GM10266 (cell line): ENCODE data around the gene ADAMTS7.
"Not testable (repeated sequence)": the region's sequence is repeated elsewhere in the genome, so short reads cannot be mapped to it uniquely, and the experiment has no call there.

Experiments used
- DNase-seq: peaks from one replicate; pipeline ENCODE4 v3.0.0; 2012; ENCODE audit errors: extremely low spot score
- TF ChIP-seq, protein P1 (sequence below): IDR thresholded peaks from 2 replicates; pipeline ENCODE4 v1.5.1; 2012; ENCODE audit warnings: mild to moderate bottlenecking, low read depth; ENCODE audit not compliant: control insufficient read depth, insufficient read depth; ENCODE audit errors: missing control alignments

Gene ADAMTS7

GRCh38 chr15:78791357-78791756 is 19.9 kb downstream of the ADAMTS7 start:
- TF ChIP-seq, protein P1, sequence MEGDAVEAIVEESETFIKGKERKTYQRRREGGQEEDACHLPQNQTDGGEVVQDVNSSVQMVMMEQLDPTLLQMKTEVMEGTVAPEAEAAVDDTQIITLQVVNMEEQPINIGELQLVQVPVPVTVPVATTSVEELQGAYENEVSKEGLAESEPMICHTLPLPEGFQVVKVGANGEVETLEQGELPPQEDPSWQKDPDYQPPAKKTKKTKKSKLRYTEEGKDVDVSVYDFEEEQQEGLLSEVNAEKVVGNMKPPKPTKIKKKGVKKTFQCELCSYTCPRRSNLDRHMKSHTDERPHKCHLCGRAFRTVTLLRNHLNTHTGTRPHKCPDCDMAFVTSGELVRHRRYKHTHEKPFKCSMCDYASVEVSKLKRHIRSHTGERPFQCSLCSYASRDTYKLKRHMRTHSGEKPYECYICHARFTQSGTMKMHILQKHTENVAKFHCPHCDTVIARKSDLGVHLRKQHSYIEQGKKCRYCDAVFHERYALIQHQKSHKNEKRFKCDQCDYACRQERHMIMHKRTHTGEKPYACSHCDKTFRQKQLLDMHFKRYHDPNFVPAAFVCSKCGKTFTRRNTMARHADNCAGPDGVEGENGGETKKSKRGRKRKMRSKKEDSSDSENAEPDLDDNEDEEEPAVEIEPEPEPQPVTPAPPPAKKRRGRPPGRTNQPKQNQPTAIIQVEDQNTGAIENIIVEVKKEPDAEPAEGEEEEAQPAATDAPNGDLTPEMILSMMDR: no peak
- no peak for DNase-seq

DNA sequence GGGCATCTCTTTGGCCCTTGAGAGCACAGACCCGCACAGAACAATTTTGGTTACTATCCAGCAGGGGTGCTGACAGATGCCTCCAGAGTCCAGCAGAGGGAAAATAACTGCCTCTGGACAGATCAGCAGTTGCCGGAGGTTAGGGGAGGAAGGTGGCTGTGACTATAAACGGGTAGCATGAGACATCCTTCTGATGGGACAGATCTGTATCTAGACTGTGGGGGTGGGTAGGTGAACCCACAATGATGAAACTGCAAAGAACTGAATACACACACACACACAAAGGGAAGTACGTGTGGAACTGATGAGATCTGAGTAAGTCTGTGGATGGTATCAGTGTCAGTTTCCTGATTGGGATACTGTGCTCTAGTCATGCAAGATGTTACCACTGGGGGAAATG is 21.2 kb downstream of the ADAMTS7 start:
- no peak for DNase-seq
- TF ChIP-seq, protein P1: no peak

DNA sequence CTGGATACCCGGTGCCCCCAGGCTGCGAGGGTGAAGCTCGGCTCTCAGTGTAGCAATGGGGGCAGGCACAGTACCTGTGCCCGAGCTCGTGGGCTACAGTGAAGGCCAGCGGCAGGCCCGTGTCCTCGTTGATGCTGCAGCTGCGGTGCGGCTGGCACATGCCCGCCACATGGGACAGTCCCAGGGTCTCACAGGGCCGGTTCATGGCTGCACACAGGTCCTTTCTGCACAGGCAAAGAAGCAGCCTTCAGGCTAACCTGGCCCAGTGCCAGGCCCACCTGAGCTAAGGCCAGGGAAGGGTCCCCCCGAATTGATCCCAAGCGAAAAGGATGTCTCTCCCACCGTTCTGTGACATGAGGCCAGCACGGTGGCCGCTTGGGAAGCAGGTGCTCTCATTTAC is 21.6 kb downstream of the ADAMTS7 start:
- TF ChIP-seq, protein P1: no peak
- no peak for DNase-seq

- TF ChIP-seq, protein P1: no peak
- no peak for DNase-seq
These were observed 23.1 kb downstream of the ADAMTS7 start for GRCh38 chr15:78788016-78788660.

DNA sequence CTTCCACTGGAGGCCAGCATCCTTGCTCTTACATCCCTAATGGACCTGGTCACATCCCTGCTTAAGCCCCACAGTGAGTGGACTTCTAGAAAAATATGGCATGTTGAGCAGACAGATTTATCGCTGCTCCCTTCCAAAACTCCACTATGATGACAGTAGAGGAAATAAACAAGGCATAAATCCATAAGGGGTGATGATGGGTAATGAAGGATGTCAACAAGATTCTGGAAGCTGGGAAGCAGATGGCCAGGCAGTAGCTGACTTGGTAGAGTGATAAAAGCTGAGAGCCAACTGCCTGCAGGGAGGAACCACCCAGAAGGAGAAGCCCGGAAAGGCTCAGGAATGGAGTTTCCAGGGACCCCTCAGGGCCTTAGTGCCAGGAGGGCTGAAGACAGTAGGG is 28.9 kb downstream of the ADAMTS7 start:
- not testable (repeated sequence) for DNase-seq

GRCh38 chr15:78781381-78781780 is 29.9 kb downstream of the ADAMTS7 start:
- not testable (repeated sequence) for DNase-seq

GRCh38 chr15:78779975-78780374 is 31.3 kb downstream of the ADAMTS7 start:
- DNase-seq: not testable (repeated sequence)

DNA sequence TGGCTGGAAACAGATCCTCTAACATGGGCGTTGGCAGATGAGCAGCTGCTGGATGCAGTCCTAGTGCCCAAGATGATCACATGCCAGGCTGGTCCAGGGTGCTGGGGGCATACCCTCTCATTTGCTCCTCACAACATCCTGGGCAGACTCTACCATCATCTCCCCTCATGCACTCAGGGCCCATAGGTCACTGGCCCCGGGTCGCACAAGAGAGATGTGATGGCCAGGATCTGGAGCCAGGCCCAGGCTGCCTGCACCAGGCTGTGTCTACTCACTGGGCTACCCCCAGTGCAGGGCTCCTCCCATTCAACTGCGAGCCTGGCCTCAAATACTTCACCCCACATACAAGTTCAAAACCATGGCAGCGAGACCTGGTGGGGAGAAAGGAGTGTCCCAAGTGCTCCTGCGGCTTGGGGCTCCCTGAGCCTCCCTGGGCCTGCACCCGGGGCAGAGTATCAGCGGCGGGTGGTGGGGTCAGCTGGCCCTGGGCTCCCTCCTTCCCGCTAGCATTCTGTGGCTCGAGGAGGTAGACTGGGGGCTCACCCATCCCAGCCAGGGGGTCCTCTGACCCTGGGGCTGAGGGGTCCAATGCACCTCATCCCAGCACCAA is 32.0 kb downstream of the ADAMTS7 start:
- DNase-seq: not testable (repeated sequence)

DNA sequence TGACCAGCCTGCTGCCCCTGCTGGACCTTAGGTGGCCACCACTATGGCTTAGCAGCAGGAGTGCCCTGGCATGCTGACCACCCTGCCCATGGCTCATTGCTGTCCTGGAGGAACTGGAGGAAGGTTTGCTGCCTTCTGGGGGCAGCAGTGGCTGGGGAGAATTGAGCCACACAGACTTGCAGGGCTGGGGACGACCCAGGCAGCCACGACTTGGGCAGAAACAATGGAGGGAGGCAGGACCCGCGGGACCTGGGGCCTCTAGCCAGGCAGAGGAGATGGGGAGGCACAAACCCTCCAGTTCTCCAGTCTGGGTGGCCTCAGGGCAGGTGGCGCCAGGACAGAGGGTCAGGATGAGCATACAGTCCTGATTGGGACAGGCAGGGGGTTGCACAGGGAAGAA is 32.8 kb downstream of the ADAMTS7 start:
- TF ChIP-seq, protein P1: no peak
- no peak for DNase-seq

GRCh38 chr15:78777953-78778345 is 33.3 kb downstream of the ADAMTS7 start:
- DNase-seq: not testable (repeated sequence)

- not testable (repeated sequence) for DNase-seq
These were observed 33.8 kb downstream of the ADAMTS7 start for GRCh38 chr15:78777290-78777952.

DNA sequence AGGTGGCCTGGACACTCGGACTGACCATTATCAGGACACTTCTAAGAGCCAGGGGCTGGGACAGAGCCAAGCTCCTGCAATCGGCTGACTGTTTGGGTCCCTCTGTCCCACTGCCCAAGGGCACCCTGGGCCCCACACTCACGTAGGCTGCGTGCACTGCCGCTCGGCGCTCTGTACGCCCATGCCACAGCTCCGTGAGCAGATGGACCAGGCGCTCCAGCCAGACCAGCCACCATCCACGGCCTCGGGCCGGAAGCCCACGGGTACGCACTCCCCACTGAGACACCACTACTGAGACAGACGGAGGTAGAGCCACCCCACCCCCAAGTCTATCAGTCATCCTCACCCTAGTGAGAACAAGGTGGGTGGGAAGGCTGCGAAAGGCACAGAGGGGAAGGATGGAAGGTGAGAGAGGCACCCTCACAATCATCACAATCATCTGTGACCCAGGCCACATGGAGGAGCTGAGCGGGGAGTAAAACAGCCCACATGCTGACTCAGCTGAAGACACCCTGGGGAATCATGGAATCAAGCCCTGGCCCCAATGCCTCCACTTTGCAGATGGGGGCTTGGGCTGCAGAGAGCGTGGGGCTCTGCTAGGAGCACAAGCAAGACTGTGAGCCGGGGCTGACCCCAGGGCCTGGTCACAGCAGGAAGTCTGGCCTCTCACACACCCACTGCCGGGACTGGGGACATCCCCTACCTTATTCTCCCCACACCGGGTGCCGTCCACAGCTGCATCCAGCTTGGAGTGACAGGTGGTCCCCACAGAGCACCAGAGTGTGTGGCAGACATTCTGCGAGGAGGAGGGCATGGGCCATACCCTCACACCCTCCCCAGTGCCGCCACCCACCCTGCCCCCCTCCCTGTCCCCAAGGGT is 35.0 kb downstream of the ADAMTS7 start:
- not testable (repeated sequence) for DNase-seq
